HepG2 (cell line): ENCODE results near the gene TSHZ1.

Experiments
- ARNT ChIP-seq: fragments of 450-650 bp; IDR thresholded peaks from 2 replicates; pipeline ENCODE4 v1.6.1; 2017
- JARID2 ChIP-seq: sonication (generic); formaldehyde crosslinking; IDR thresholded peaks from 2 replicates; pipeline ENCODE4 v1.8.1; 2023; ENCODE audit warnings: missing genetic modification reagents, inconsistent platforms; ENCODE audit not compliant: insufficient replicate concordance
- POLR2A ChIP-seq, 2 experiments: IDR thresholded peaks; 2 replicates each; pipeline ENCODE4 v1.6.1; 2011; ENCODE audit warnings: low read depth in 2 of 2, low read length in 2 of 2, mild to moderate bottlenecking in 1 of 2, moderate library complexity in 1 of 2; ENCODE audit not compliant: insufficient read depth in 1 of 2
- REST ChIP-seq, 2 experiments: IDR thresholded peaks; 2 replicates each; pipeline ENCODE4 v1.6.1; 2011 to 2012; ENCODE audit warnings: low read length in 2 of 2, borderline replicate concordance in 1 of 2, low read depth in 1 of 2, mild to moderate bottlenecking in 1 of 2, moderate library complexity in 1 of 2
- ZNF468 ChIP-seq: sonication (generic); formaldehyde crosslinking; IDR thresholded peaks from 2 replicates; pipeline ENCODE4 v1.8.0; 2022; ENCODE audit warnings: mild to moderate bottlenecking, moderate library complexity, missing genetic modification reagents
- ZNF629 ChIP-seq: sonication (generic); formaldehyde crosslinking; conservative IDR thresholded peaks from 2 replicates; pipeline ENCODE4 v1.5.0; 2020; ENCODE audit warnings: missing genetic modification reagents
- TF ChIP-seq, protein P1 (sequence below): sonication (generic); formaldehyde crosslinking; IDR thresholded peaks from 2 replicates; pipeline ENCODE4 v1.8.0; 2022; ENCODE audit warnings: mild to moderate bottlenecking, missing genetic modification reagents, borderline replicate concordance
- TF ChIP-seq, protein P2 (sequence below): IDR thresholded peaks from 2 replicates; pipeline ENCODE4 v1.6.1; 2016; ENCODE audit warnings: mild to moderate bottlenecking, missing biosample characterization, missing genetic modification reagents
- TF ChIP-seq, protein P3 (sequence below): sonication (generic); formaldehyde crosslinking; IDR thresholded peaks from 2 replicates; pipeline ENCODE4 v1.5.0; 2020; ENCODE audit warnings: mild to moderate bottlenecking, missing genetic modification reagents, moderate library complexity

- TF ChIP-seq, protein P1, sequence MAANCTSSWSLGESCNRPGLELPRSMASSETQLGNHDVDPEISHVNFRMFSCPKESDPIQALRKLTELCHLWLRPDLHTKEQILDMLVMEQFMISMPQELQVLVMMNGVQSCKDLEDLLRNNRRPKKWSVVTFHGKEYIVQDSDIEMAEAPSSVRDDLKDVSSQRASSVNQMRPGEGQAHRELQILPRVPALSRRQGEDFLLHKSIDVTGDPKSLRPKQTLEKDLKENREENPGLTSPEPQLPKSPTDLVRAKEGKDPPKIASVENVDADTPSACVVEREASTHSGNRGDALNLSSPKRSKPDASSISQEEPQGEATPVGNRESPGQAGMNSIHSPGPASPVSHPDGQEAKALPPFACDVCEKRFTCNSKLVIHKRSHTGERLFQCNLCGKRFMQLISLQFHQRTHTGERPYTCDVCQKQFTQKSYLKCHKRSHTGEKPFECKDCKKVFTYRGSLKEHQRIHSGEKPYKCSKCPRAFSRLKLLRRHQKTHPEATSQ (CRISPR knock-in tag): no peak
- TF ChIP-seq POLR2A (IDR thresholded peaks at IDR 0.05; ENCODE audit: insufficient read depth in 1 of 2, low read depth in 2 of 2, low read length in 2 of 2): no peak
- no peak for TF ChIP-seq ZNF629
- no peak for TF ChIP-seq JARID2 (CRISPR knock-in tag)
- TF ChIP-seq, protein P2, sequence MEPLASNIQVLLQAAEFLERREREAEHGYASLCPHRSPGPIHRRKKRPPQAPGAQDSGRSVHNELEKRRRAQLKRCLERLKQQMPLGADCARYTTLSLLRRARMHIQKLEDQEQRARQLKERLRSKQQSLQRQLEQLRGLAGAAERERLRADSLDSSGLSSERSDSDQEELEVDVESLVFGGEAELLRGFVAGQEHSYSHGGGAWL: no peak
- no peak for TF ChIP-seq ARNT
- TF ChIP-seq, protein P3, sequence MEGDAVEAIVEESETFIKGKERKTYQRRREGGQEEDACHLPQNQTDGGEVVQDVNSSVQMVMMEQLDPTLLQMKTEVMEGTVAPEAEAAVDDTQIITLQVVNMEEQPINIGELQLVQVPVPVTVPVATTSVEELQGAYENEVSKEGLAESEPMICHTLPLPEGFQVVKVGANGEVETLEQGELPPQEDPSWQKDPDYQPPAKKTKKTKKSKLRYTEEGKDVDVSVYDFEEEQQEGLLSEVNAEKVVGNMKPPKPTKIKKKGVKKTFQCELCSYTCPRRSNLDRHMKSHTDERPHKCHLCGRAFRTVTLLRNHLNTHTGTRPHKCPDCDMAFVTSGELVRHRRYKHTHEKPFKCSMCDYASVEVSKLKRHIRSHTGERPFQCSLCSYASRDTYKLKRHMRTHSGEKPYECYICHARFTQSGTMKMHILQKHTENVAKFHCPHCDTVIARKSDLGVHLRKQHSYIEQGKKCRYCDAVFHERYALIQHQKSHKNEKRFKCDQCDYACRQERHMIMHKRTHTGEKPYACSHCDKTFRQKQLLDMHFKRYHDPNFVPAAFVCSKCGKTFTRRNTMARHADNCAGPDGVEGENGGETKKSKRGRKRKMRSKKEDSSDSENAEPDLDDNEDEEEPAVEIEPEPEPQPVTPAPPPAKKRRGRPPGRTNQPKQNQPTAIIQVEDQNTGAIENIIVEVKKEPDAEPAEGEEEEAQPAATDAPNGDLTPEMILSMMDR (CRISPR knock-in tag): no peak
- no peak for TF ChIP-seq REST (IDR thresholded peaks at IDR 0.05; ENCODE audit: borderline replicate concordance in 1 of 2, low read depth in 1 of 2, low read length in 2 of 2)
- no peak for TF ChIP-seq ZNF468 (CRISPR knock-in tag)
These were observed 27.5 kb downstream of the TSHZ1 start for GRCh38 chr18:75238100-75238499.
